GM21447 (cell line): Measurements from ENCODE around the gene SORCS2.

ENCODE experiments used
- ATAC-seq: cut with Tn5 transposase; IDR thresholded peaks from one replicate; pipeline ENCODE4 v1.9.1; 2021; ENCODE audit not compliant: unreplicated experiment

Gene SORCS2

DNA sequence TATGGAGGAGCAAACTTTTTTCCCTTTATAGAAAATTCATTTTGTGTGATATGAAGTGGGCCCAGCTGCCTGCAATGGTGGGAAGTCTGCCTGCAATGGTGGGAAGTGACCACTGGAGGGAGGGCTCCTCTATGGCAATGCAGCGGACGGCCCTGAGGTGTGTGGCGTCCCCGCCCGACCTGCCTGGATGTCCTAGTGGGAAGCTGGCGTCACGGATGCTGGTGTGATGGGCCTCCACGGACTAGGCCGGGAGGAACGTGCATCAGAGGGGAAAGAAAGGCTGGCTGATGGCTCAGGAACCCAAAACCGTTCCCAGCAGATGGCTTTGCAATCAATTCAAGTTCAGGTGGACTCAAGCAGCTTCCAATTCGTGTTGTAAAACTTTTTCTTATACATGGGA, 569.4 kb downstream of the SORCS2 start:
- ATAC-seq: peak; percentile 66

DNA sequence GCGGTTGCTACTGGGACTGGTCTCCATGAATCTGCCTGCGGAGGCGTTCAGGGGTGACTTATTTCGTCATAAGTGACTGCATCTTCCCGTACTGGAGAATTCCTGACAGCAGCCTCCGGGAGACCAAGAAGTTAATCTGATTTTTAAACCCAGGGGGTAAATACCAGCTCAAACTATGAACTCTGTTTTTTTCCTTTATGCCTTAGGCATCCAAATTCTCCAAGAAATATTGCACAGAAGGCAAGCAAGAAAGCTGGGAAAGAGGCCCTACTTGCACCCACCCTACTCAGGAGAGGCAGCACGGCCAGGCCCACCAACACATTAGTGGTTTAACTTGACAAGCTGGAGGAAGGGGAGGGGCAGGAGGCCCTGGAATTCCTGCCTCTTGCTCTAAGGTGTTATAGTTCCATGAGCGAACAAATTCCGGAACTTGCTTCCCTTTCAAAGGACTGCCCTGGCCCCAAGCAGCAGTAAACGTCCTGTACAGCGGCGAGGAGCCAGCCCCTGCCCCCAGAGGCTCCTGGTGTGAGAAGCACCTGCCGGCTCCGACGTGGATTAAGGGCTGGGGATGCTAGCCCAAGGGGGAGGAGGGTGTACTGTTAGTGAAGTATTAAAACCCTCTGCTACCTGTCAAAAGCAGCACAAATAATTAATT, 570.2 kb downstream of the SORCS2 start:
- ATAC-seq: no peak

DNA sequence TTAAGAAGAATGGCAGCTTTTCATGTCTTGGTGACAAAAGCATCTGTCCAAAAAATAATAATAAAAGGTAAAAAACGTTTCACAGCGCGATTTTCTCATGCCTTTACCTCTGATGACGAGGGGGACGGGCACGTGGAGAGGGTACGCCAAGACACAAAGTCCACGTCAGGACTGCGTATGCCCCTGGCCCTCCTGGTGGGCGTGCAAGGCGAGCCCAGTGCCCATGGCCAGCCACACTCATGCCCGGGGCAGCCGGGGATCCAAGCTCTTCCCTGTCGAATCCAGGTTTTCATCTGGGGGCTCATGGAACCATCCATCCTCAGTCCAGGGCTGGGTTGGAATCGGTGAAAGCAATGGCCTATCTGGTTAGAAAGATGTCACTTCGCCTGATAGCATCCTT, 570.8 kb downstream of the SORCS2 start:
- no peak for ATAC-seq

DNA sequence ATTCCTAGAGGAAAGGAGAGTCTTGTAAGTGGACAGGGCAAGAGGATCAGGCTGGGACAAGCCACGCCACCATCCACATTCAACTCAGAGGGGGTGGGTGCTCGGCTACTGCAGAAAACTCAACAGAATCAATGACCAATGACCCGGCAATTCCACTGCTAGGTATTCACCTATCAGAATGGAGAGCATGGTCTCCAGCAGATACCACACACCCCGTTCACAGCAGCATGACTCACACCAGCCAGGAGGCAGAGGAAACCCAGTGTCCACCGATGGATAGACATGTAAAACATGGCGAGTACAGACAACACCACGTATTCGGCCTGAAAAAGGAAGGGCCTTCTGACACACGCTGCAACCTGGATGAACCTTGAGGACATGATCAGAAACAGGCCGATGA, 571.5 kb downstream of the SORCS2 start:
- no peak for ATAC-seq

DNA sequence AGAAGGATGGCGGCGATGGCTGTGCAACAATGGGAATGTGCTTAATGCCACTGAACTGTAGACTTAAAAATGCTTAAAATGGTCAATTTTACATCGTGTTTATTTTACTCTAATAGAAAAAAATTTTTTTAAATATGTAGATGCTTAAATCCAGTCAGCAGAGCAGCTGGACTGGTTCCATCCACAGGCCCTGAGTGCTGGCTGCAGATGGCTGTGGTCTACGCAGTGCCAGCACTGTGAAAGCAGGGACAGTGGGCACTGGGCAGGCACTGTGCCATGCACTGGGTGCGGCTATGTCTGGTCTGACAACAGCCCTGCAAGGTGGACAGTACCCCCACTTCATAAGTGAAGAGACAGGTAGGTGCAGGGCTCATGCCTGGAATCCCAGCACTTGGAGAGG, 572.1 kb downstream of the SORCS2 start:
- ATAC-seq: no peak

DNA sequence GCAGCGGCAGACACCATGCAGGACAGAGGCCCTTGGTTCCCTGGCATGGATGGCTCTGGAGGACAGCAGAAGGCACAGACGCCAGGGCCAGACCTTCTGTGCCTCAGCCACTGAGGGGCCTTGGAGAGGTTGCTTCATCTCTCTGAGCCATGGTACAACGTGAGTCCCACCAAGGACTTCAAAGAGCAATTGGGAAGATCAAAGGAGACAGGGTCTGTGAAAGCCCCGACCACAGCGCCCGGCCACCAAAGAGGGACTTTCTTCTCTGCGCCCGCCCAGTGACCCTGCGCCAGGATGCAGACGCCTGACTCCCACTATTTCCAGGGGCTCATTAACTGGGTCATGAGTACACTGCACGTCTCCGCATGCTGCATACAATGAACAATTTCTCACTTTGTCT, 573.3 kb downstream of the SORCS2 start:
- no peak for ATAC-seq

DNA sequence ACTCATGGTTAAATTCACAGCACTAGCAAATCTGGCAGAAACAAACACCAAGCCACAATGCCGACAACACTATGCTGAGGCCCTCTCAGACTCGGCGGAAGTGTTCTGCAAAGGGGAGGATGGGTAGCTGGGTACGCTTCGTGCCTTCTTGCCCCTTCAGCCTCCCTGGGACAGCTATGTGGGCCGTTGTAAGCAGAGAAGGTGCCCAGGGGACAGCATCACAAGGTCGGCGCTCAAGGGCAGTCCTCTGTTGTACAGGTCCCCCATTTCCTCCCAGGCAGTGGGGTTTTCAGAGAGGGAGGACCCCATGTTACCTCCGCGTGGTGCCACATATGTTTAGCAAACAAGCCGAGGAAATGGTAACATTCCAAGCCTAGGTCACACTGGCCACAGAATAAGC, 573.7 kb downstream of the SORCS2 start:
- no peak for ATAC-seq

DNA sequence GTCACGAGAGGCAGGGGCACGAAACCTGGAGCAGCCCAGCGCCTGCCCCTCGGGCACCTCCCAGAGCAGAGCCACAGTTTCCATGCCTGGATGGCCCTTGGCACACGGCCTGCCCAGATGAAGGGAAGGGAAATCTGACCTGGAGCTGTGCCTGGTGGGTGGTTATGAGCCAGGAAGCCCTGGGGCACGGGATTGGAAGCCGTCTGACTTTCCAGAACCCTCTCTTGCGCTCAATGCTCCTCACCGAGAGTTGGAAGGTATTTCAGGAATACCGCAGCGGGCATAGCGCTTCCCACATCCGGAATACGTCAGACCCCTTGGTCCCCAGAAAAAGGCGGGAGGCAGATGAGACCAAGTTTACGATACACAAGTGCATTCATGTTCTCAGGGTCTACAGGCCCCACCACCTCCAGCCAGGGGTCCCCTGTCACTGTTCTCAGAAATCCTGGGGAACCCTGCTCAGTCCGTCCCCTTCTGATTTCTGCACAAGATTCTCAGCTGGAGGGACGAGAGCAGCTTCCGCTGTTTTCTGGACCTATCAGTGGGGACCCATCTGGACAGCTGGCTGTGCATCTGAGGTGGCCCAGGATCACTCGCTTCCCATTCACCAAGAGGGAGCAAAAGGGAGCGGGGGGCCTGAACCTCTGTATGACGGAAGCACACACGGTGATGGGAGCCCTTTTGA, 574.5 kb downstream of the SORCS2 start:
- no peak for ATAC-seq

DNA sequence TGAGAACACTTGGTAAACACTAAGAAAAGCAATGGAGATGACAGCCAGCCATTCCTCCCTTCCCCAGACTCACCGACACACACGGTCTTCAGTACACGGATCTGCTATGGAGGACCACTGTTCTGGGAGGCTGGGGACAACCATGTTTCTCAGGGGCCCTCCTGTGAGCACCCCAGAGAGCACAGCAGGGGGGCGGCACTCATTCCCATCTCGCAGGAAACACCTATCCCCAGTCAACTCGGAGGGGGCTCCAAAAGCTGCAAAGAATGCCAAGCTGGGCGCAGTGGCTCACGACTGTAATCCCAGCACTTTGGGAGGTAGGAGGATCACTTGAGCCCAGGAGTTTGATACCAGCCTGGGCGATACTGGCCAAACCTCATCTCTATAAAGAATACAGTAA, 575.2 kb downstream of the SORCS2 start:
- ATAC-seq: no peak

DNA sequence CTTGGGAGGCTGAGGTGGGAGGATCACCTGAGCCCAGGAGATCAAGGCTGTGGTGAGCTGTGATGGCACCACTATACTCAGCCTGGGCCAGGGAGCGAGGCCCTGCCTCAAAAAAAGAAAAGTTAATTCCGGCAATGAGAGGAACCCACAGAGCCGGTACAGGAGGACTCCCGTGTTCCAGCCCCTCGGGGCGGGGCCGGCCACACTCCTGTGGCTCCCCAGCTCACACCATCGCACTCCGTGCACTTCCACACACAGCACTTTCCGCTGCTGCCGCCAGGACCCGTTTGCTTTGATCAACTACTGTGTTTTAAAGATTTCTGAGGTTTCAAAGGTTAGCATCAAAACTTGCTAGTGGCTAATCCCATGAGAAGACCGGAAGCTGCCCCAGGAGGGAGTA, 575.6 kb downstream of the SORCS2 start:
- ATAC-seq: no peak

DNA sequence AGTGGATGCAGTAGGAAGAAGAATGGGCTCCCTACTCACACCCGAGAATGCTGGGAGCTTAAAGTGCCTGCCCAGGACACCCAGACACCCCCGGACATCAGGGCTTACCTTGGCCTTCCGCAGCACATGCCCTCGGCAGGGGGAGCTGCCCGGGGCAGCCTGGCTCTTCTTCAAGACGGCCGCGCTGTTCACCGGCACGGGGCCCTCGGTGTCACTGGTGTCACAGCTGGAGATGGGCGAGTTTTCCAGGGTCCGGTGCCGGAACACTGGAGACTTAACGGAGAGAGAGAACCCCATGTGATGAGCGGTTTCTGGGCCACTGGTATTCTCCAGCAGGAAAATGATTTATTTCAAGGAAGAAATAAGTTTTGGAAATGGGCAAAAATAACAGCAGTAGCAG, 576.4 kb downstream of the SORCS2 start:
- ATAC-seq: no peak

DNA sequence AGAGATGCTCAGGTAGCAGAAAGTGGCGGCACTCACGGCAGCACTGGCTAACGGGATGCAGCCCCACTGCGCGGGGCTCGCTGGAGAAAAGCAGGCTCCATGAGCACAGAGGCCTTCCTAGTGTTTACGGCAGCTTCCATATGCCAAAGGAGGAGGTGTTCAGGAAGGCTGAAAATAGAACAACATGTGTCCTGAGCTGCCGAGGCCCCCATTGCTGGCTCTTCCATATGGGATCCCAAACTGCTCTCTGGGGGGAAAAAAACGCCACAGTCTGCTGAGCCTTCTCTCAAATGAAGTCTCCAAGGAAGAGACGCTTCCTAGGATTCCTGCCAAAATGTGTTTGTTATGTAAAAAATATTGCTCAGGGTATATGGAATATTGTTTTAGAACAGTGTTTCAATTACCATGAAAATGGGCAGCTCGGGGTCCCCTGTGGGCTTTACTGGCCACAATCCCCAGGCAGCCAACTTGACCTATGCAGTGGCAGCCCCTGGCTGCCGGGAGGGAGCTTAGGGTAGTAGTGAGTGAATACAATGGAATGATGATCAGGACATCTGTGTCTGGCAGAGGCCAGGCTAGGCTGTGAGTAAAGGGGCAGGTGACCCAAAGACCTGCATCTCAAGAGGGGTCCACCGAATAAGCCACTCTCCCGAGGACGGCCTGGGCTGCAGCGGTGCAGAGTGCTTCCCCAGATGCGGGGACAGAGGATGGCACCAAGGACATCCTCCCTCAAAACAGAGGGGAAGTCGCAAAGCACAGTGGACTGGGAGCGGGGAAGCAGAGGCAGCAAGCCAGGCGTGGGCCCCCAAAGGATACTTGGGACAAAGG, 577.3 kb downstream of the SORCS2 start:
- ATAC-seq: no peak

DNA sequence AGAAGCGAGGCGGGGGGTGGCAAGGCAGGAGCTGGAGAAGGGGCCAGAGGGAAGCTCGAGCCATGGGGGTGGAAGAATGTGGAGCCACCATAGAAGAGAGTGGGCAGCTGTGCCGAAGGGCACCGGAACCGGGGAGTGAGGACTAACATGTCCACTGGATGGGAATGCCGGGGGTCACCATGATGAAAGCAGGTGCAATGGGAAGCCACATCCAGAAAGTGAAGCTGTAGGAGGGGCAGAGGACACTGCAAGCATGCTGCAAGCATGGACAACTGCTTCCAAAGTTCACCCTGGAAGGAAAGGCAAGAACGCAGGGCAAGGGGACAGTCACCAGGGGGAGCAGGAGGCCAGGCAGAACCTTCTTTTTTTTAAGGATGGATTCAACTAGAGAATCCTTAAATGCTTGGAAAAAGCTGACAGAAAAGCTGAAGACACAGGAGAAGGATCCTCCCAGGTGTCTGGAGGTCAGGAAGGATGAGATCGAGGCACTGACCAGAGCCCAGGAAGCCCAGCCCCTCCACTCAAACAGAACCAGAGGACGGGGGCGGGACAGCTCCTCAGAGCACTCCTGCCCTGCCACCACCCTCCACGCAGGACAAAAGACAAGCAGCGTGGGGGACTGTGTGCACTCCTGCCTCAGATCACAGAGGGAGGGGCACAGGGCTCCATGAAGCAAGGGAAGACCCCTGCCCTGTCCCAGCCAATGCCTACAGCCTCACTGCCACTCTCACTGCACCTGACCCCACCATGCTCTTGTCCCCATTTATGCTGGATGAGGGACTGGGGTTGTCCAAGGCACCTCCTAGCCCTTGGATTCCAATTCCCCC, 578.1 kb downstream of the SORCS2 start:
- ATAC-seq: no peak

DNA sequence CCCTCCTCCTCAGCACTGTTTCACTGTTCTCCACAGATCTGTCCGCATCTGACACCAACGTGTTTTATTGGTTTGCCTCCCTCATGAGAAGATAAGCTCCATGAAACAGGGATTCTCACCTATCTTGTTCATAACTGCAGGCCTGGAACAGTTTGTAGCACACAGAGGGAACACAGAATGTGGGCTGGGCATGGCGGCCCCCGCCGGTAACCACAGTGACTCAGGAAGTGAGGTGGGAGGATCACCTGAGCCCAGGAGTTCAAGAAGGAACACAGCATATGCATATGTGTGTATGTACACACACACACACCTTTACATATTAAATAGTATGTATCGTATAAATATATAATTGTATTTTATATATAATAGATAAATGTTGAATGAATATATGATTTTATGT, 578.7 kb downstream of the SORCS2 start:
- no peak for ATAC-seq

DNA sequence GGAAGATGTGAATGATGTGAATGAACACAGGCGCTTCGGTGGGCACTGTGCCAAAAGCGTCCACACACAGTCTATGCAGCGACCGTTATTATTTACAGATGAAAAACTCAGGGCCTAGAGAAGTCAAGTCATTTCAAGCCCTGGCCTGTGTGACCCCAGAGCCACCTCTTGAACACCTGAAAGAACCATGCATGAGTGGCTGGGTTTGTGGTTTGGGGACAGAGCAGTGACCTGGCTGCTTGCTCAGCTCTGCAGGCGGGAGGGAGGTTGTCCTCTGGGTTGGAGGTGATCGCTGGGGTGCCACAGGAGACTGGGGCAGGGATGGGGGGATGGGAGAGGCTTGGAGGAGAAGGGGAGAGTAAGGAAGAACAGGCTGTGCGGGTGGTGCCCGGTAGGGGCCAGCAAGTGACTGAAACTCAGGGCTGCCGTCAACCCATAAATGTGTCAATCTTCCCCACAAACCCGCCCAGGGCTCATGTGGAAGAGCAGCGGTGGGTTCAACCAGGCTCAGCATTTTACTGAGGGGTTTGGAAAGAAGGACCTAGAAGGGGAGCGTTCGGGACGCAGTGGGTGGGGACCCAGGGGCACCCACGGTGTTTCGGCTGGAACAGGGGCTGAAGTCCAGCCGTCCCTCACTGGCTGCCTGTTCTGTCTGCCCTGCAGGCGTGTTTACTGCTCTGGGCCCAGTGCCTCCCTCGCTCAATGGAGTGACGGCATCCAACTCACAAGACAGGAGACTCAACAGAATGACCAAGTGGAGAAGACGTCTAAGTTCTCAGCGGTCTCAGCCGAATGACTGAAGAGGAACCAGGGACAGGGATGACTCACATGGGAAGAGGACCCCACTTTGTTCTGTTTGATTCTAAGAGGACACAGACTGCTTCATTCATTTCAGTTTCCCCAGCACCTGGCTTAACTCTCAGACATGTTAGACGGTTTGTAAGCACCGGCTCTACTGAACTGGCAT, 579.5 kb downstream of the SORCS2 start:
- ATAC-seq: peak; percentile 89

DNA sequence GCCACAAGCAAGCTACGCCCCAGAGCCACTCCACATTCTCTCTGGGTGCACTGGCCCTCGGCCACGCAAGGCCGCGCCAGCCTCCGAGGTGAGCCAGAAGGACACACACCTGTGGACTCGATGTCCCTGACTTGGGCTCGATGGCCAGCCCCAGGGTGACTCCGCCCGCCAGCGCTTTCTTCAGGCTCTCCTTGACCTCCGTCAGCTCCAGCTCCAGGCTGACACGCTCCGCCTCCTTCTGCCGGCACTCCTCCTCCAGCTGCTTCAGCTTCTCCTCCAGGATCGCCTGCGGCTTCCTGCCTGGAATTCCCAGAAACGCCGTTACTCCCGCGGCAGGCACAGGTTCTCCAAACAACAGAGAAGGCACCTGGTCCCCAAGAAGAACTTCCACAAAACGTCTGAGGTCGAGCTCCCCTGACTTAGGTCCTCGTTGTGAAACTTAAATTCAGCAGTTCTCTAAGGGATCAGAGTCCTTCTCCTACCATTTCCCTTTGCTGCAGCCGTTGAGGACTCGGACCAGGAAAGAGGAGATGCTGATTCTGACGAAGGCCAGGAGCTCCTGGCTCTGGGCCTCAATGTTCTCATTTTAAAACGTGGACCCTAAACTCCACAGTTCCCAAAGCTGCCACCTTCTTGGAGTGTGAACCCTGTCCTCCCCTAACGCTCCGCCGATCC, 580.5 kb downstream of the SORCS2 start:
- no peak for ATAC-seq

DNA sequence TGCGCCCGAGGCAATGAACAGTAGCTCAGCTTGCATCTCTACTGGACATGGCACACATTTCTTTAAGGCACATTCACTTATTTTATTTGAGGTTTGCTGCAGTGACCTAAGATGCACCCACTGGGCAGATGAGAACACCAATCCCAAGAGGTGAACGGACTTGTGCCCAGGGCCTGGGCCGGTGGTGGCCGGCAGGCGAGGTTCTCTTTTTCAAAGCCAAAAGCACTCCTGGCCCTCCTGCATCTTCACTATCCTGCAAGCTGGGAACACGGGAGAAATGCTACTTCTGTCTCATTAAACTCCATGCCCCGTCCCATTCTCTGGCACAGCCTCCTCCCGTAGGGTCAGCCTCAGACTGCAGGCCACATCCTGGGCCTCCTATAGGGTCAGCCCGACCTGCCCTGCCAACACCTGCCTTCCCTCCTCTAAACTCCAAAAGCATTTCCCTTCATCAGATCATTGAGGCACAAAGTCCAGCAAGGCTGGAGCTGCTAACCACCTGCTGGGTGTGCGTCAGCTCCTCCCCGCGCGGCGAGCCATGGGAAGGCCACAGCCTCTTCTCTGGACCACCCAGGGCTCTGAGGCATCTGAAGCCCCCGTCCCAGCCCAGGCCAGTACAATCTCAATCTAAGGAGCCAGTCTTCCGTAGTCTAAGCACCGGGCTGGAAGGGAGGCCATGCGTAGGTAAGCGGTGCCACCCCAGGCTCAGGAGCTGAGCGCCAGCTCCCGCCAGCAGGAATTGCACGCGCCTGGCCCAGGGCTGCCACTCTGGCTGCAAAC, 581.3 kb downstream of the SORCS2 start:
- no peak for ATAC-seq
